ENCODE data around the gene ANKMY2. TPM values are rescaled to one million over a fixed set of nuclear protein-coding genes. Genes with fewer than 3 reads are reported as not detected.

ANKMY2 gene
- total RNA-seq, 1 donor from 2014 or later, result 26.4 TPM

GRCh38 chr7:16657656-16658279 lies 12.2 kb upstream of the ANKMY2 start:
- Mint-ChIP-seq H3K4me3 (ENCODE audit: low read depth) (no peak overlapping the region), H3K36me3 (ENCODE audit: insufficient read depth) (peaks cover 3% of the 10 kb centered on the region), H3K9me3 (ENCODE audit: low read depth) (no peaks in the 10 kb centered on the region), H3K4me1 (ENCODE audit: low read depth) (peaks cover 5% of the 10 kb centered on the region), H3K27me3 (no peaks in the 10 kb centered on the region), H3K27ac (peak overlapping the region; percentile 44)
- TF ChIP-seq, protein P1, sequence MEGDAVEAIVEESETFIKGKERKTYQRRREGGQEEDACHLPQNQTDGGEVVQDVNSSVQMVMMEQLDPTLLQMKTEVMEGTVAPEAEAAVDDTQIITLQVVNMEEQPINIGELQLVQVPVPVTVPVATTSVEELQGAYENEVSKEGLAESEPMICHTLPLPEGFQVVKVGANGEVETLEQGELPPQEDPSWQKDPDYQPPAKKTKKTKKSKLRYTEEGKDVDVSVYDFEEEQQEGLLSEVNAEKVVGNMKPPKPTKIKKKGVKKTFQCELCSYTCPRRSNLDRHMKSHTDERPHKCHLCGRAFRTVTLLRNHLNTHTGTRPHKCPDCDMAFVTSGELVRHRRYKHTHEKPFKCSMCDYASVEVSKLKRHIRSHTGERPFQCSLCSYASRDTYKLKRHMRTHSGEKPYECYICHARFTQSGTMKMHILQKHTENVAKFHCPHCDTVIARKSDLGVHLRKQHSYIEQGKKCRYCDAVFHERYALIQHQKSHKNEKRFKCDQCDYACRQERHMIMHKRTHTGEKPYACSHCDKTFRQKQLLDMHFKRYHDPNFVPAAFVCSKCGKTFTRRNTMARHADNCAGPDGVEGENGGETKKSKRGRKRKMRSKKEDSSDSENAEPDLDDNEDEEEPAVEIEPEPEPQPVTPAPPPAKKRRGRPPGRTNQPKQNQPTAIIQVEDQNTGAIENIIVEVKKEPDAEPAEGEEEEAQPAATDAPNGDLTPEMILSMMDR (IDR thresholded peaks at IDR 0.05; ENCODE audit: unreplicated experiment), result no peak
- DNase-seq (ENCODE audit: low spot score, unreplicated experiment), result no peak

GRCh38 chr7:16656141-16656540 lies 10.6 kb upstream of the ANKMY2 start:
- no peak for DNase-seq (ENCODE audit: low spot score, unreplicated experiment)
- Mint-ChIP-seq H3K4me1 (ENCODE audit: low read depth) (peaks cover 6% of the 10 kb centered on the region), H3K27ac (no peak overlapping the region), H3K4me3 (ENCODE audit: low read depth) (no peak overlapping the region), H3K36me3 (ENCODE audit: insufficient read depth) (peaks cover 3% of the 10 kb centered on the region), H3K27me3 (no peaks in the 10 kb centered on the region), H3K9me3 (ENCODE audit: low read depth) (no peaks in the 10 kb centered on the region)
- TF ChIP-seq, protein P1 (IDR thresholded peaks at IDR 0.05; ENCODE audit: unreplicated experiment), result no peak

DNA sequence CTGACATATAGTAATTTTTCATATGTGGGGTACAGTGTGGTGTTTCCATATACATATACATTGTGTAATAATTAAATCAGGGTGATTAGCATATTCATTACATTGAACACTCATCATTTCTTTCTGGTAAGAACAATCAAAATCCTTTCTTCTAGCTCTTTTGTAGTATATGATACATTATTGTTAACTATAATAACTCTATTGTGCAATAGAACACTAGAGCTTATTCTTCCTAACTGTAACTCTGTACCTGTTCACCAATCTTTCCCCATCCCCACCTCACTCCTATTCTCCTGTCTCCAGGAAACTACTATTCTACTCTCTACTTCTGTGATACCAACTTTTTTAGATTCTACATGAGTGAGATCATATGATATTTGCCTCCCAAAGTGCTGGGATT lies 9.8 kb upstream of the ANKMY2 start:
- no peak overlapping the region for H3K4me3 Mint-ChIP-seq (ENCODE audit: low read depth)
- DNase-seq (ENCODE audit: low spot score, unreplicated experiment), result no peak
- no peak overlapping the region for H3K27ac Mint-ChIP-seq
- H3K9me3 Mint-ChIP-seq (ENCODE audit: low read depth), result no peaks in the 10 kb centered on the region
- peaks cover 7% of the 10 kb centered on the region for H3K4me1 Mint-ChIP-seq (ENCODE audit: low read depth)
- H3K36me3 Mint-ChIP-seq (ENCODE audit: insufficient read depth), result peaks cover 3% of the 10 kb centered on the region
- no peaks in the 10 kb centered on the region for H3K27me3 Mint-ChIP-seq
- TF ChIP-seq, protein P1 (IDR thresholded peaks at IDR 0.05; ENCODE audit: unreplicated experiment), result no peak

DNA sequence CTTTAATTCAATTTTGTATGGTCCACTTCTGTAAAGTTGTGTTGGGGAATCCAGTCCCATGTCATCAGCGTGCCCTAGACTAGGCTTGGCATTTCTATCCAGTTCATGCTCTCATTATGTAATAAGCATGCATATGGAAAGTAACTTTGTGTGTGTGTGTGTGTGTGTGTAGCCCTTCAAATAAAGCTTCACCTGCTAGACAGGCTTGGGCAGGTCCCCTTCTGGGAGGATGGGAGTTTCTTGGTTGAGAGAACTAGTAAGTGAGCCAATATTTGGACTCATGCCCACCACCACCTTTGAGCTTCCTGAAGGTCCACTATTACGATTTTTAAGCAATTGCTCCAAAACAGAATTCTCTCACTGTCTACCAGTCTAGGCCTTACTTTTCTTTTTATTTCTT lies 7.3 kb upstream of the ANKMY2 start:
- peaks cover 23% of the 10 kb centered on the region for H3K4me1 Mint-ChIP-seq (ENCODE audit: low read depth)
- no peak for DNase-seq (ENCODE audit: low spot score, unreplicated experiment)
- no peak overlapping the region for H3K27ac Mint-ChIP-seq
- H3K36me3 Mint-ChIP-seq (ENCODE audit: insufficient read depth), result peaks cover 3% of the 10 kb centered on the region
- TF ChIP-seq, protein P1 (IDR thresholded peaks at IDR 0.05; ENCODE audit: unreplicated experiment), result no peak
- no peaks in the 10 kb centered on the region for H3K9me3 Mint-ChIP-seq (ENCODE audit: low read depth)
- H3K27me3 Mint-ChIP-seq, result no peaks in the 10 kb centered on the region
- H3K4me3 Mint-ChIP-seq (ENCODE audit: low read depth), result no peak overlapping the region

GRCh38 chr7:16652240-16652583 lies 6.7 kb upstream of the ANKMY2 start:
- no peaks in the 10 kb centered on the region for H3K9me3 Mint-ChIP-seq (ENCODE audit: low read depth)
- H3K27ac Mint-ChIP-seq, result no peak overlapping the region
- H3K36me3 Mint-ChIP-seq (ENCODE audit: insufficient read depth), result peaks cover 3% of the 10 kb centered on the region
- no peaks in the 10 kb centered on the region for H3K27me3 Mint-ChIP-seq
- no peak overlapping the region for H3K4me3 Mint-ChIP-seq (ENCODE audit: low read depth)
- TF ChIP-seq, protein P1 (IDR thresholded peaks at IDR 0.05; ENCODE audit: unreplicated experiment), result no peak
- no peak for DNase-seq (ENCODE audit: low spot score, unreplicated experiment)
- H3K4me1 Mint-ChIP-seq (ENCODE audit: low read depth), result peaks cover 26% of the 10 kb centered on the region
